HK-2 (cell line): Measurements from ENCODE around the gene RNF121.
"Not testable (repeated sequence)": the region's sequence is repeated elsewhere in the genome, so short reads cannot be mapped to it uniquely, and the experiment has no call there.

ENCODE experiments used
- DNase-seq: peaks from one replicate; pipeline ENCODE4 v3.0.0-alpha.2; 2018; ENCODE audit not compliant: unreplicated experiment

The RNF121 gene

GRCh38 chr11:71928737-71929443 is at the start of gene RNF121:
Gene RNF121 (plus strand): TSS chr11:71929046. CDS start chr11:71929062, 16 bp downstream.
- DNase-seq: peak; percentile 91

- DNase-seq: not testable (repeated sequence)
These were observed 43.0 kb upstream of the RNF121 start for GRCh38 chr11:71885806-71886205.

- DNase-seq: not testable (repeated sequence)
These were observed 40.4 kb upstream of the RNF121 start for GRCh38 chr11:71888335-71889010.

- not testable (repeated sequence) for DNase-seq
These were observed 39.5 kb upstream of the RNF121 start for GRCh38 chr11:71889181-71889872.

DNA sequence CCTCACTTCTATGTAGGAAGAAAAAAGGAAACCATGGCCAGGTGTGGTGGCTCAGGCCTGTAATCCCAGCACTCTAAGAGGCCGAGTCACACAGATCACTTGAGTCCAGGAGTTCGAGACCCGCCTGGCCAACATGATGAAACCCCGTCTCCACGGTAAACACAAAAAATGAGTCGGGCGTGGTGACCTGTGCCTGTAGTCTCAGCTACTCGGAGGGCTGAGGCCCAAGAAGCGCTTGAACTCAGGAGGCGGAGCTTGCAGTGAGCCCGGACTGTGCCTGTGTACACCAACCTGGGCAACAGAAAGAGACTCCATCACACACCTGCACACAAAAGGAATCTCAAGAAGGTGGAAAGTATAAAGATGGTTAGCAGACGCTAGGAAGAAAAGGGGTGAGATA is 32.9 kb upstream of the RNF121 start:
- no peak for DNase-seq

GRCh38 chr11:71901137-71901536 is 27.7 kb upstream of the RNF121 start:
- not testable (repeated sequence) for DNase-seq

DNA sequence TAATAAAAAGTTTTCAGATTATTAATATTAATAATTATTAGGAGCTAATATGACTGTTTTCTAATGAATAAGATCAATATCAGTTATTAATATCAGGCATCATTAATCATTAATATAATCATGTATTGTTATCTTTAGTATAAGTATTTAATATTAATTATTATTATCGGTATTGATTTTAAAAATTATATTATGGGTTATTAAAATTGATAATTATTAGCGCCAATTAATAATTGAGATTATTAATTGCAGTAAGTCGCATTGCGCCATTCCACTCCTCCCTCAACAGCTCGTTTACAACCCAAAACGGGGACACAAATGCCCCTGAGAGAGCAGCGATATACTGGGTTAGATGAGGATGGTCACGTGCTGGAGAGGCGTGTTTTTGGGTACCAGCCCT is 20.6 kb upstream of the RNF121 start:
- DNase-seq: no peak

DNA sequence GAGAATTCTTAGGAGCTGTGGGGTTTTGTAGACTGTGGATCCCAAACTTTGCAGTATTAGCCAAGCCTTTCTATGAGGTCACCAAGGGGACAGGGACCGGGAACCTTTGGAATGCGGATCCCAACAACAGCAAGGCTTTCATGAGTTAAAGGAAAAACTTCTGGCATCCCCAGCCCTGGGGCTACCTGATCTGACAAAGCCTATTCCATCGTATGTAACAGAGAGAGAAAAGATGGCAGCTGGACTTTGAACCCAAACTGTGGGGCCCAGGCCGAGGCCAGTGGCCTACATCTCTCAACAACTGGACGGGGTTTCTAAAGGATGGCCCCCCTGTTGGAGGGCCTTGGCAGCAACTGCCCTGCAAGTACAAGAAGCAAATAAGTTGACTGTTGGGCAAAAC is 18.1 kb upstream of the RNF121 start:
- not testable (repeated sequence) for DNase-seq

- peak; percentile 14 for DNase-seq
These were observed 17.4 kb upstream of the RNF121 start for GRCh38 chr11:71911321-71911985.

DNA sequence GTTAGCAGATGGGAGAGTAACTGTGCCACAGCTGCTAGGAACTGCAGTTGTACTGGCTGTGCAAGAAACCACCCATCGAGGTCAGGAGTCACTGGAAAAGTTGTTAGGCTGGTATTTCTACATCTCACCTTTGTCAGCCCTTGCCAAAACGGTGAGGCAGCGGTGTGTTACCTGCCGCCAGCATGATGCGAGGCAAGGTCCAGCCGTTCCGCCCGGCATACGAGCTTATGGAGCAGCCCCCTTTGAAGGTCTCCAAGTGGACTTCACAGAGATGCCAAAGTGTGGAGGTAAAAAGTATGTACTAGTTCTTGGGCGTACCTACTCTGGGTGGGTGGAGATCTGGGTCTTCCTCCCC is 16.9 kb upstream of the RNF121 start:
- DNase-seq: not testable (repeated sequence)

GRCh38 chr11:71913756-71914526 is 14.9 kb upstream of the RNF121 start:
- no peak for DNase-seq

- DNase-seq: no peak
These were observed 14.1 kb upstream of the RNF121 start for GRCh38 chr11:71914617-71915189.

DNA sequence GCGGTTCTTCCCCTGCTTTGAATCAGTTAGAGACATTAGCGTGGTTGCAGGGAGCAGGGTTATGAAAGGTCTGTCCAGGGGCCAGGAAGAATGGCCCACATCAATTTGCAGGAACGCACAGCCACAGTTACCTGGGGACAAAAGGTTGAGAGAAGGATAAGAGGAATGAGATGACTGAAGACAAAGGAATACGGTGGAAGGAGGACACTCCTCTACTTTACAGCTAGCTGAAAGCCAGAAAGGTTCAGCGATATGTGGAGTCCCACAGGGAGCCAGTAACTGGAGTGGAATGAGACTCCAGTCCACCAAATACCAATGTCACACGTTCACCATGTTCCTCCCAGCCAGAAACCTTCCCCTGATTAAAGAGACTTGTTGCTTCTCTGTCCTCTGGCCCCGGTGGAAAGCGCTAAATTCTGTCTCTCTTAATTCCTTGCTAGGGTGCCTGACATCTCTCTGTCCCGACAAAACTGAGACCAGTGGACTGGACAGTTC is 11.2 kb upstream of the RNF121 start:
- no peak for DNase-seq

DNA sequence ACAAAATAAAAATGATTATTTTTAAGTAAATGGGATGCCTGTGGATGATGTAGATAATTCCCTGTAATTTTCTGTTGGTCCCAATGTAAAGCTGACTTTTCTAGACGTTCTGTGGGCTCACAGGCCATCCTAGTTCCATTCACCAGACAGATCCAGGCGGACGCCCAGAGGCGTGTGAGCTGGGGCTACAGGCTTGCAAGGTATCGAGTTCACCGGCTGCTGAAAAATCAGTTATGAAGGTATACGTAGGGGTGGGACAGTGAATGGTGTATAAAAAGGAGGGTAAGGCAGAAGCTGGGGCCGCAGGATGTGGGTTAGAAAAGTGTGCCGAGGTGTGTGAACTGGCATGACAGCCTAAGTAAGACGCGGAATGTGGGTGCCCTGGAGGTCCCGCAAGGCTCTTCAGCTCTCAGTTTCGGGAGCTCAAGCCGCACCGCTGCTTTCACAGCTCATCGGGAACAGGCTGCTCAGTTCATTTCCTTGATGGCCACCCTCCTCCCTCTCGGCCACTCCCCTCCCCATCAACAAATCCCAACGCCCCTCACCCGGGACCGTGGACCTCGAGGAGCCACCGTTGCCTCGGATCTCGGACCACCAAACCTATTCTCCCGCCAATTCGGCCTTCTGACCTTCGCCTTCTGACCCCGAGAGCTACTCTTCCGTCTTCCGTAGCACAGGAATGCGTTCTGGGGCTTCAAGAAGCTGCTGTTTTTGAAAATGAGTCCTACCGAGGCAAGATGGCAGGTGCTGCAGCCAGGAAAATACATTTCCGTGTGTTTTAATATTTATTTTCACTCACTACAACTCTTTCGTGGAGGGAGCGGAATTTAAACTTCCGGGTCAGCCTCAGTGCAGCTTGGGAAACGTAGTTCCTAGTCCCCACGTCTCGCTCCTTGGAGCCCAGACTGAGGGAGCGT is 768 bp upstream of the RNF121 start, which contains the start of gene XNDC1N:
Gene XNDC1N, minus strand, starts transcription at position 775 of the 917 bp plus-strand sequence. CDS start 5,241 bp downstream, outside the sequence.
- peak; percentile 43 for DNase-seq

DNA sequence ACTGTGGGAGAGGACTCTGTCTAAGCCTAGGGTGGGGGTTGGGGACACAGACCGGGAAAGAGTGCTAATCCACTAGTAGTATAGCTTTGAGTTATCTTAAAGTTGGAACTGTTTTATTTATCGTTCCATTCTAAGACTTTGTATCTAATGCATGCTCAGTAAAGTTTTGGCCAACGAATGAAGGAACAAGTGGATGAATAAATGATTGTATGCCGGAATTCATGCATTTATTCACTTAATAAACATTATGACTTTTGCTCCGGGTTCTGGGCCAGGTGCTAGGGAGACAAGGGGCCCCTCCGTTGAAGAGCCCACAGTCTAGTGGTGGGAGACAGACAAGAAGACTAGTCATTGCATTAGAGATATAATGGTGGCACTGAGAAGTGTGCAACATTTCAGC is 645 bp downstream of the RNF121 start:
- DNase-seq: no peak

GRCh38 chr11:71930556-71931244 is 1.9 kb downstream of the RNF121 start:
- DNase-seq: no peak

- no peak for DNase-seq
These were observed 2.4 kb downstream of the RNF121 start for GRCh38 chr11:71931245-71931602.

- DNase-seq: no peak
These were observed 4.5 kb downstream of the RNF121 start for GRCh38 chr11:71933141-71933933.
